IMR-90 (cell line): Measurements from ENCODE around the gene MSL3B.
A peak's percentile ranks its signal among the peaks of the same experiment; 100 is the strongest.

Experiments used
- ATAC-seq: fragments of 200-7000 bp; cut with Tn5 transposase; 2 replicates; pipeline ENCODE4 v1.9.1; 2020; ENCODE audit warnings: low read depth, mild to moderate bottlenecking, moderate library complexity
- BruUV-seq: library from RNA; stranded (reverse); fragments of 400-500 nt; replicated peaks from 2 replicates; lab custom pipeline; 2021; lab: Mats Ljungman, UMichigan
- CTCF ChIA-PET: fragments of 300-600 bp; formaldehyde crosslinking; extraction: SDS; loops from one replicate; lab custom pipeline; 2021; ENCODE audit warnings: antibody characterized with exemption; lab: Yijun Ruan, JAX
- POLR2A ChIA-PET: fragments of 300-600 bp; sonication (Branson Sonifier 250); formaldehyde crosslinking; loops from one replicate; lab custom pipeline; 2022; ENCODE audit warnings: antibody characterized with exemption; ENCODE audit not compliant: unreplicated experiment; lab: Charles Lee
- DNase-seq: peaks from one replicate; pipeline ENCODE4 v3.0.0; 2013
- H2AFZ ChIP-seq: replicated peaks from 2 replicates; pipeline ENCODE3; 2013; ENCODE audit warnings: low read length, mild to moderate bottlenecking; ENCODE audit not compliant: poor library complexity
- H2AK5ac ChIP-seq: 2 replicates; pipeline ENCODE4 v1.6.1; 2013; ENCODE audit warnings: low read depth, low read length, inconsistent platforms
- H2AK9ac ChIP-seq: replicated peaks from 2 replicates; pipeline ENCODE3; 2013; ENCODE audit warnings: mild to moderate bottlenecking, low read depth, low read length, moderate library complexity; ENCODE audit not compliant: poor library complexity
- H2BK120ac ChIP-seq: 2 replicates; pipeline ENCODE4 v1.6.1; 2013; ENCODE audit warnings: low read depth, low read length, inconsistent platforms
- H2BK15ac ChIP-seq: 3 replicates; pipeline ENCODE4 v1.6.1; 2013; ENCODE audit warnings: low read depth, low read length, inconsistent platforms
- H2BK20ac ChIP-seq: 2 replicates; pipeline ENCODE4 v1.6.1; 2013; ENCODE audit warnings: low read depth, mild to moderate bottlenecking, inconsistent platforms, low read length, moderate library complexity
- H2BK5ac ChIP-seq: 2 replicates; pipeline ENCODE4 v1.6.1; 2013; ENCODE audit warnings: mild to moderate bottlenecking, low read depth, low read length, inconsistent platforms; ENCODE audit not compliant: poor library complexity, severe bottlenecking
- H3K14ac ChIP-seq: replicated peaks from 2 replicates; pipeline ENCODE4 v1.6.1; 2013; ENCODE audit warnings: low read depth, low read length, inconsistent platforms
- H3K18ac ChIP-seq: 2 replicates; pipeline ENCODE4 v1.6.1; 2013; ENCODE audit warnings: low read depth, low read length, control low read depth
- H3K23ac ChIP-seq: 2 replicates; pipeline ENCODE4 v1.6.1; 2013; ENCODE audit warnings: low read depth, low read length, inconsistent platforms
- H3K27ac ChIP-seq: 2 replicates; pipeline ENCODE4 v1.5.1; 2013; ENCODE audit warnings: mild to moderate bottlenecking, control low read depth, low read length; ENCODE audit not compliant: insufficient read depth
- H3K27me3 ChIP-seq: 2 replicates; pipeline ENCODE4 v1.6.1; 2013; ENCODE audit warnings: low read length; ENCODE audit not compliant: control insufficient read depth, insufficient read depth
- H3K36me3 ChIP-seq: 2 replicates; pipeline ENCODE4 v1.6.1; 2013; ENCODE audit warnings: low read length, mixed read lengths; ENCODE audit not compliant: control insufficient read depth, insufficient read depth
- H3K4ac ChIP-seq: 2 replicates; pipeline ENCODE4 v1.6.1; 2013; ENCODE audit warnings: low read depth, low read length, inconsistent platforms
- H3K4me1 ChIP-seq: 2 replicates; pipeline ENCODE4 v1.6.1; 2013; ENCODE audit warnings: low read length, mixed read lengths; ENCODE audit not compliant: control insufficient read depth, insufficient read depth
- H3K4me2 ChIP-seq: 2 replicates; pipeline ENCODE4 v1.6.1; 2013; ENCODE audit warnings: low read depth, mild to moderate bottlenecking, control low read depth, low read length, moderate library complexity
- H3K4me3 ChIP-seq: 2 replicates; pipeline ENCODE4 v1.5.1; 2013; ENCODE audit warnings: low read depth, mild to moderate bottlenecking, control low read depth, low read length, moderate library complexity; ENCODE audit not compliant: insufficient read depth
- H3K56ac ChIP-seq: 2 replicates; pipeline ENCODE4 v1.6.1; 2013; ENCODE audit warnings: low read length, inconsistent platforms; ENCODE audit not compliant: insufficient read depth; ENCODE audit errors: extremely low read depth
- H3K79me1 ChIP-seq, 2 experiments: 2 replicates each; pipeline ENCODE4 v1.6.1; 2013; ENCODE audit warnings: low read length in 2 of 2, inconsistent platforms in 1 of 2, low read depth in 1 of 2
- H3K9ac ChIP-seq: 2 replicates; pipeline ENCODE4 v1.6.1; 2013; ENCODE audit warnings: low read depth, low read length, control low read depth
- H3K9me1 ChIP-seq: 2 replicates; pipeline ENCODE4 v1.6.1; 2013; ENCODE audit warnings: low read length, inconsistent platforms; ENCODE audit not compliant: insufficient read depth
- H3K9me3 ChIP-seq: 2 replicates; pipeline ENCODE4 v1.6.1; 2013; ENCODE audit warnings: low read length; ENCODE audit not compliant: control insufficient read depth, insufficient read depth
- H4K20me1 ChIP-seq: 2 replicates; pipeline ENCODE4 v1.6.1; 2013; ENCODE audit warnings: low read length, inconsistent platforms; ENCODE audit not compliant: insufficient read depth
- H4K5ac ChIP-seq: 2 replicates; pipeline ENCODE4 v1.6.1; 2013; ENCODE audit warnings: mild to moderate bottlenecking, low read depth, low read length, control low read depth
- H4K8ac ChIP-seq, 2 experiments: 2 replicates each; pipeline ENCODE4 v1.6.1; 2013; ENCODE audit warnings: low read depth in 2 of 2, low read length in 2 of 2, control low read depth in 1 of 2, inconsistent platforms in 1 of 2
- H4K91ac ChIP-seq: 2 replicates; pipeline ENCODE4 v1.6.1; 2013; ENCODE audit warnings: low read depth, low read length, inconsistent platforms; ENCODE audit not compliant: insufficient read depth
- CHD1 ChIP-seq: IDR thresholded peaks from 2 replicates; pipeline ENCODE4 v1.6.1; 2012; ENCODE audit warnings: low read depth, low read length, improper control_type of control experiment
- FOS ChIP-seq: fragments of 150-350 bp; IDR thresholded peaks from 2 replicates; pipeline ENCODE4 v1.6.1; 2016; ENCODE audit warnings: low read depth, low read length
- MXI1 ChIP-seq: IDR thresholded peaks from 2 replicates; pipeline ENCODE4 v1.6.1; 2012; ENCODE audit warnings: low read depth, mild to moderate bottlenecking, low read length, moderate library complexity, borderline replicate concordance
- WGBS, 2 experiments: methylation state at CpG; one replicate each; pipeline versions ENCODE4 v1.1.5 to v1.1.7; 2013; ENCODE audit warnings: missing lambda C conversion rate in 2 of 2; ENCODE audit not compliant: insufficient read length in 1 of 2; ENCODE audit errors: extremely low coverage in 2 of 2; 5-methylcytosine and 5-hydroxymethylcytosine counted together
- dilution Hi-C: fragments of 300-500 bp; cut with HindIII; formaldehyde crosslinking; loops from one replicate; pipeline ENCODE4 v1.14.3; 2018; ENCODE audit warnings: low sequenced_read_pairs; ENCODE audit not compliant: unreplicated experiment
- in situ Hi-C: fragments of 300-500 bp; cut with MboI; formaldehyde crosslinking; loops from 3 replicates; pipeline ENCODE4 v1.14.3; 2019; ENCODE audit warnings: low sequenced_read_pairs, inconsistent platforms, mixed read lengths
- intact Hi-C: fragments of 100-400 bp; cut with micrococcal nuclease; formaldehyde crosslinking; loops from 2 replicates; pipeline ENCODE4 v1.10.0; 2022
- TF ChIP-seq, protein P1 (sequence below): fragments of 150-350 bp; IDR thresholded peaks from 2 replicates; pipeline ENCODE4 v1.6.1; 2017; ENCODE audit warnings: mild to moderate bottlenecking, antibody characterized with exemption, low read length, low read depth

Gene MSL3B

DNA sequence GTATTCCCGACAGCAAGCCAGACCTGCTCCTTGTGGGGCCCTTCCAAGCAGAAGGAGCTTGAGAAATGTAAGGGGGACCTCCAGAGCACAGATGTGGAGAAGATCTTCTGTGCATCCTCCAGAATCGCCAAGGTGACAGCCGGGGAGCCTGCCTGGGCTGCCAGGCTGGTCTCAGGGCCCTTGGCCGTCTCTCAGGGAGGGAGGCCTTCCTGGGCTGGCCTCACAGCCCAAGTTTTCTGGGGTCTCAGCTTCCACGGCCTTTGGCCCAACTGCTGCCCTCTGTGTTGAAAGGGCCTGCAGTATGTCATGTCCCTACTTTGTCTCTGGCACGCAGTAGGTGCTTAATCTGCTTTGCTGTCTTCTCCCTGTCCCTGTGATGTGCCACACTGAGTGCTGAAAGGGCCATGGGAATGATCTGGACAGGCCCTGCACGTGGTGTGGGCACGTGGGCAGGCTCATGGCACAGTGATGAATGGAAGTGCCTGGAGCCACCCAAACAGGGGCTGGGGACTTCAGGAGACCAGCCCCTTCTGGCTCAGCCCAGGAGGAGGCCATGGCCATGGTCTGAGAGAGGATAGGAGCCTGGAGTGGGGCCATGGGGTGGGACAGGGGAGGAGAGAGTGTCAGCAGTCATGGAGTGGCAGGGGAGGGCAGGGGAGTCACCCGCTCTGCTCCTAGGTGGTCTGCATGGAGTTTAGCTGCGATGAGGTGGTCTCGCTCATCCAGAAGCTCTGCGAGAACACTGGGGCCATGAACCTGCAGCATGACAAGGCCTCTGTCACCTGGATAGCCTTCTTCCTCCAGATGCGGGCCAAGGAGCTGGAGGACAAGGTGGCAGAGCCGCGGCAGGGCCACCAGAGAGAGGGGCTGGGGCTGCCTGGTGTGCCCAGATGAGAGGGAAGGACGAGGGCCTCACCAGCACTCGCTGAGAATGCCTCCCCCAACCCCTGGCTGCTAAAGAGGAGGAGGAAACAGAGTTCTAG is 49.3 kb downstream of the MSL3B start:
- Histone ChIP-seq H2AK5ac (no peak overlapping the region), H3K9me1 (no peaks in the 10 kb centered on the region), H3K9ac (no peak overlapping the region), H3K23ac (no peak overlapping the region), H3K4me2 (no peak overlapping the region), H2AK9ac (peak overlapping the region; percentile 37), H2BK120ac (no peak overlapping the region), H3K4me1 (no peaks in the 10 kb centered on the region), H3K9me3 (no peaks in the 10 kb centered on the region), H2BK20ac (no peak overlapping the region), H4K20me1 (no peaks in the 10 kb centered on the region), H3K27ac (no peak overlapping the region), H2BK15ac (no peak overlapping the region), H2AFZ (peak overlapping the region; percentile 23), H3K79me1 (no peaks in the 10 kb centered on the region), H3K27me3 (peaks cover 7% of the 10 kb centered on the region; the same call in 1 of the 2 replicates), H3K14ac (no peak overlapping the region), H4K5ac (no peak overlapping the region), H4K8ac (no peak overlapping the region), H2BK5ac (no peak overlapping the region), H3K18ac (no peak overlapping the region), H3K56ac (no peak overlapping the region), H3K4me3 (no peak overlapping the region), H4K91ac (no peak overlapping the region), H3K4ac (no peak overlapping the region), H3K36me3 (no peaks in the 10 kb centered on the region)
- TF ChIP-seq MXI1: no peak
- TF ChIP-seq FOS: no peak
- TF ChIP-seq CHD1: no peak
- TF ChIP-seq, protein P1, sequence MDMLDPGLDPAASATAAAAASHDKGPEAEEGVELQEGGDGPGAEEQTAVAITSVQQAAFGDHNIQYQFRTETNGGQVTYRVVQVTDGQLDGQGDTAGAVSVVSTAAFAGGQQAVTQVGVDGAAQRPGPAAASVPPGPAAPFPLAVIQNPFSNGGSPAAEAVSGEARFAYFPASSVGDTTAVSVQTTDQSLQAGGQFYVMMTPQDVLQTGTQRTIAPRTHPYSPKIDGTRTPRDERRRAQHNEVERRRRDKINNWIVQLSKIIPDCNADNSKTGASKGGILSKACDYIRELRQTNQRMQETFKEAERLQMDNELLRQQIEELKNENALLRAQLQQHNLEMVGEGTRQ: no peak
- dilution Hi-C loops (no loop called here), in situ Hi-C loops (no loop called here), intact Hi-C loops (no loop called here)
- ChIA-PET POLR2A (no interaction called here), CTCF (interaction anchor here (0.9 kb wide), 1 partner anchor 14 kb away, joined by 3 read pairs; no protein-coding TSS in a partner anchor)
- no TSS peak for BruUV-seq
- ATAC-seq (no peak), DNase-seq (no peak)
- 57% methylated on average over 6 of the region's 17 CpGs; no CpG with 5 or more reads in 1 of the 2 experiments for WGBS, 2 experiments
